HG03432 (cell line): ENCODE results near the gene EPHA8.

Experiments used
- ATAC-seq: cut with Tn5 transposase; IDR thresholded peaks from one replicate; pipeline ENCODE4 v1.9.1; 2021; ENCODE audit warnings: mild to moderate bottlenecking, moderate library complexity; ENCODE audit not compliant: unreplicated experiment

EPHA8 gene

GRCh38 chr1:22562584-22563583, at the start of gene EPHA8:
Gene EPHA8, plus strand, starts transcription at chr1:22563489. Its CDS starts 147 bp downstream, at chr1:22563636.
- no peak for ATAC-seq

- no peak for ATAC-seq
Measured at GRCh38 chr1:22516906-22517571, 46.2 kb upstream of the EPHA8 start.

GRCh38 chr1:22517956-22518355, 45.3 kb upstream of the EPHA8 start:
- ATAC-seq = no peak

- no peak for ATAC-seq
Measured at GRCh38 chr1:22518379-22518778, 44.9 kb upstream of the EPHA8 start.

GRCh38 chr1:22520871-22521270, 42.4 kb upstream of the EPHA8 start:
- no peak for ATAC-seq

- ATAC-seq = no peak
Measured at GRCh38 chr1:22521692-22522091, 41.6 kb upstream of the EPHA8 start.

- no peak for ATAC-seq
Measured at GRCh38 chr1:22522221-22522743, 41.0 kb upstream of the EPHA8 start.

GRCh38 chr1:22524481-22524880, 38.8 kb upstream of the EPHA8 start:
- no peak for ATAC-seq

- ATAC-seq = no peak
Measured at GRCh38 chr1:22525211-22525610, 38.1 kb upstream of the EPHA8 start.

- no peak for ATAC-seq
Measured at GRCh38 chr1:22525646-22526045, 37.6 kb upstream of the EPHA8 start.

GRCh38 chr1:22526098-22526497, 37.2 kb upstream of the EPHA8 start:
- no peak for ATAC-seq

- no peak for ATAC-seq
Measured at GRCh38 chr1:22526677-22527076, 36.6 kb upstream of the EPHA8 start.

GRCh38 chr1:22527122-22527521, 36.2 kb upstream of the EPHA8 start:
- no peak for ATAC-seq

- no peak for ATAC-seq
Measured at GRCh38 chr1:22527555-22528296, 35.6 kb upstream of the EPHA8 start.

- ATAC-seq = no peak
Measured at GRCh38 chr1:22528451-22528850, 34.8 kb upstream of the EPHA8 start.

GRCh38 chr1:22529901-22530621, 33.2 kb upstream of the EPHA8 start:
- no peak for ATAC-seq

GRCh38 chr1:22530715-22531114, 32.6 kb upstream of the EPHA8 start:
- ATAC-seq = no peak

GRCh38 chr1:22531251-22531650, 32.0 kb upstream of the EPHA8 start:
- no peak for ATAC-seq

- no peak for ATAC-seq
Measured at GRCh38 chr1:22533244-22533895, 29.9 kb upstream of the EPHA8 start.

GRCh38 chr1:22534951-22535350, 28.3 kb upstream of the EPHA8 start:
- no peak for ATAC-seq
